OCI-LY7 (cell line): Measurements from ENCODE around the gene CHD3. TPM values are rescaled to one million over a fixed set of nuclear protein-coding genes. Genes with fewer than 3 reads are reported as not detected.

Experiments used
- BruUV-seq: library from RNA; stranded (reverse); fragments of 400-500 nt; replicated peaks from 2 replicates; lab custom pipeline; 2021; lab: Mats Ljungman, UMichigan
- CTCF ChIA-PET: fragments of 300-600 bp; sonication (Branson Sonifier 250); formaldehyde crosslinking; loops from one replicate; lab custom pipeline; 2022; ENCODE audit warnings: antibody characterized with exemption; ENCODE audit not compliant: unreplicated experiment; lab: Charles Lee
- POLR2A ChIA-PET: fragments of 300-600 bp; sonication (Branson Sonifier 250); formaldehyde crosslinking; loops from one replicate; lab custom pipeline; 2022; ENCODE audit warnings: antibody characterized with exemption; lab: Charles Lee
- DNase-seq: peaks from one replicate; pipeline ENCODE4 v3.0.0-alpha.2; 2015; ENCODE audit warnings: low spot score
- H2AFZ ChIP-seq: fragments of 200-600 bp; sonication (generic), shearing (Covaris generic); 2 replicates; pipeline ENCODE4 v1.6.1; 2014; ENCODE audit warnings: mild to moderate bottlenecking, antibody characterized with exemption, low read length, moderate library complexity
- H3K27ac ChIP-seq: fragments of 200-600 bp; sonication (generic); 2 replicates; pipeline ENCODE4 v1.5.1; 2014; ENCODE audit warnings: mixed run types, low read depth, mild to moderate bottlenecking, moderate library complexity, low read length, inconsistent platforms; ENCODE audit not compliant: poor library complexity, severe bottlenecking
- H3K36me3 ChIP-seq: fragments of 200-600 bp; sonication (generic); 2 replicates; pipeline ENCODE4 v1.6.1; 2014; ENCODE audit warnings: mild to moderate bottlenecking, antibody characterized with exemption, low read length, moderate library complexity, mixed read lengths; ENCODE audit not compliant: insufficient read depth
- H3K4me1 ChIP-seq: fragments of 200-600 bp; sonication (generic); 2 replicates; pipeline ENCODE4 v1.5.1; 2014; ENCODE audit warnings: mild to moderate bottlenecking, low read length; ENCODE audit not compliant: insufficient read depth, poor library complexity, severe bottlenecking
- H3K4me2 ChIP-seq: fragments of 200-600 bp; sonication (generic); 2 replicates; pipeline ENCODE4 v1.6.1; 2014; ENCODE audit warnings: mild to moderate bottlenecking, low read length
- H3K4me3 ChIP-seq: fragments of 200-600 bp; sonication (generic); 2 replicates; pipeline ENCODE4 v1.5.1; 2014; ENCODE audit warnings: mild to moderate bottlenecking, low read depth, low read length; ENCODE audit not compliant: poor library complexity, severe bottlenecking
- H3K79me2 ChIP-seq: fragments of 200-600 bp; sonication (generic); 2 replicates; pipeline ENCODE4 v1.6.1; 2016; ENCODE audit warnings: low read depth, mild to moderate bottlenecking, low read length, moderate library complexity, mixed read lengths; ENCODE audit not compliant: insufficient read depth
- H3K9me2 ChIP-seq: fragments of 200-600 bp; sonication (generic); 2 replicates; pipeline ENCODE4 v1.6.1; 2016; ENCODE audit warnings: mild to moderate bottlenecking, low read length, mixed read lengths; ENCODE audit not compliant: insufficient read depth
- H3K9me3 ChIP-seq: fragments of 200-600 bp; sonication (generic); 2 replicates; pipeline ENCODE4 v1.6.1; 2014; ENCODE audit warnings: mild to moderate bottlenecking, mixed run types, low read length, mixed read lengths
- H4K20me1 ChIP-seq: fragments of 200-600 bp; sonication (generic); 2 replicates; pipeline ENCODE4 v1.6.1; 2014; ENCODE audit warnings: mild to moderate bottlenecking, antibody characterized with exemption, low read length, moderate library complexity, mixed read lengths; ENCODE audit not compliant: insufficient read depth
- CTCF ChIP-seq: fragments of 200-600 bp; sonication (generic); conservative IDR thresholded peaks from 2 replicates; pipeline ENCODE4 v1.5.1; 2014; ENCODE audit warnings: mild to moderate bottlenecking, antibody characterized with exemption, low read length, moderate library complexity, mixed read lengths
- EZH2phosphoT487 ChIP-seq: fragments of 200-600 bp; sonication (generic); IDR thresholded peaks from 2 replicates; pipeline ENCODE4 v1.6.1; 2018; ENCODE audit warnings: low read depth, borderline replicate concordance, mild to moderate bottlenecking, mixed run types, antibody characterized with exemption, low read length, moderate library complexity, mixed read lengths
- intact Hi-C: fragments of 100-400 bp; cut with micrococcal nuclease; formaldehyde crosslinking; loops from one replicate; pipeline ENCODE4 v1.10.0; 2022; ENCODE audit not compliant: unreplicated experiment
- total RNA-seq, 2 experiments: library from RNA; depleted of rRNA in 1 of 2; stranded (reverse); fragments of >200 nt in 1 of 2; shearing (Covaris generic) in 1 of 2; gene quantifications; 2 replicates each; pipeline ENCODE4 v1.2.3, GENCODE V29; 2014 to 2022

Gene CHD3
- total RNA-seq, 2 experiments from 2014 or later, result 42.5 to 126 TPM

- no peaks in the 10 kb centered on the region for H3K9me2 ChIP-seq
- peaks cover 40% of the 10 kb centered on the region for H3K79me2 ChIP-seq
- H3K36me3 ChIP-seq, result peaks cover 94% of the 10 kb centered on the region
- no peaks in the 10 kb centered on the region; the same call in 1 of the 2 replicates for H4K20me1 ChIP-seq
- ChIA-PET POLR2A (interaction anchor here (0.6 to 1.7 kb wide), 3 partner anchors 12 to 121 kb away, joined by 3 to 4 read pairs (median 3); no protein-coding TSS in a partner anchor), CTCF (no interaction called here)
- H3K4me3 ChIP-seq, result no peak overlapping the region
- no peaks in the 10 kb centered on the region for H3K9me3 ChIP-seq
- no peak for TF ChIP-seq EZH2phosphoT487
- no peak for TF ChIP-seq CTCF
- H3K4me2 ChIP-seq, result no peak overlapping the region
- H2AFZ ChIP-seq, result no peak overlapping the region
- H3K4me1 ChIP-seq, result peaks cover 33% of the 10 kb centered on the region
- H3K27ac ChIP-seq, result no peak overlapping the region
- intact Hi-C loops, result no loop called here
- peak; percentile 16 for DNase-seq
- no TSS peak for BruUV-seq
These were observed 23.5 kb upstream of the CHD3 start for GRCh38 chr17:7864995-7865650.

GRCh38 chr17:7867881-7868329 is 20.7 kb upstream of the CHD3 start:
- Histone ChIP-seq H3K79me2 (peaks cover 13% of the 10 kb centered on the region; the same call in 1 of the 2 replicates), H3K36me3 (peaks cover 95% of the 10 kb centered on the region), H3K9me3 (no peaks in the 10 kb centered on the region), H4K20me1 (no peaks in the 10 kb centered on the region), H2AFZ (no peak overlapping the region), H3K27ac (no peak overlapping the region), H3K4me3 (no peak overlapping the region), H3K4me1 (peaks cover 13% of the 10 kb centered on the region), H3K4me2 (no peak overlapping the region), H3K9me2 (no peaks in the 10 kb centered on the region)
- intact Hi-C loops, result no loop called here
- TF ChIP-seq EZH2phosphoT487, result no peak
- TF ChIP-seq CTCF, result no peak
- CTCF ChIA-PET, result interaction anchor here (0.5 kb wide), 1 partner anchor 654 kb away, joined by 4 read pairs; no protein-coding TSS in a partner anchor
- BruUV-seq, result no TSS peak
- POLR2A ChIA-PET, result interaction anchor here (1.5 kb wide), 1 partner anchor 45 kb away, joined by 4 read pairs; no protein-coding TSS in a partner anchor
- DNase-seq, result no peak

GRCh38 chr17:7873051-7873450 is 15.5 kb upstream of the CHD3 start:
- TF ChIP-seq EZH2phosphoT487 (no peak), CTCF (no peak)
- Histone ChIP-seq H3K9me2 (no peaks in the 10 kb centered on the region), H3K27ac (no peak overlapping the region), H3K79me2 (peaks cover 29% of the 10 kb centered on the region; the same call in 1 of the 2 replicates), H3K4me3 (no peak overlapping the region), H3K36me3 (peaks cover 93% of the 10 kb centered on the region), H3K4me2 (no peak overlapping the region), H3K4me1 (peaks cover 9% of the 10 kb centered on the region), H2AFZ (no peak overlapping the region), H3K9me3 (no peaks in the 10 kb centered on the region), H4K20me1 (no peaks in the 10 kb centered on the region; the same call in 1 of the 2 replicates)
- no peak for DNase-seq
- ChIA-PET CTCF (no interaction called here), POLR2A (no interaction called here)
- intact Hi-C loops, result no loop called here
- no TSS peak for BruUV-seq
